ENCODE results near the gene SYT9.

DNA sequence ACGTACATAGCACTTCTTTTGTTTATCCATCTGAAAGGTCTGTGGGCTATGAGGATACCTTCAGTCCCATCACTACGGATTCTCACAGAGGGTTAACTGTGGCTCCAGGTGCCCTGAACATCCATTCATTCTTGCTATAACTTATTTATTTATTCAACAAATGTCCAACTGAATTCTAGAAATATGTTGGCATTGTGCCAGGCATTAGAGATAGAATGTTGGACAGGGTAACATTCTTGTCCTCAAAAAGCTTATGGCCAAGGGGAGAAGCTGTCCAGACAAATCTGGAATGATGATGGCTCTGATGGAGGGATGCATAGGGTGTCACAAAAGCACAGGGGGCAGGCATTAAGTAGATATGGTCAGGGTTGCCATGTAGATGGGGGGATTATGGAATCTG is 242.0 kb downstream of the SYT9 start:
- TF ChIP-seq CTCF (IDR thresholded peaks at IDR 0.05; ENCODE audit: low read depth, low read length, poor library complexity, severe bottlenecking) = no peak
- TF ChIP-seq EZH2phosphoT487 (IDR thresholded peaks at IDR 0.05; ENCODE audit: borderline replicate concordance, low read length) = no peak
